GM13976 (cell line): Measurements from ENCODE around the gene KLK4.

ENCODE experiments used
- DNase-seq: peaks from one replicate; pipeline ENCODE4 v3.0.0; 2012; ENCODE audit warnings: low spot score
- in situ Hi-C: fragments of 300-500 bp; cut with MboI; formaldehyde crosslinking; loops from one replicate; pipeline ENCODE4 v1.12.0; 2022; ENCODE audit warnings: low sequenced_read_pairs, mixed read lengths, inconsistent platforms; ENCODE audit not compliant: unreplicated experiment
- TF ChIP-seq, protein P1 (sequence below): IDR thresholded peaks from 2 replicates; pipeline ENCODE4 v1.5.1; 2012; ENCODE audit warnings: borderline replicate concordance, mild to moderate bottlenecking; ENCODE audit not compliant: insufficient read depth; ENCODE audit errors: extremely low read depth, missing control alignments, control extremely low read depth

KLK4 gene

DNA sequence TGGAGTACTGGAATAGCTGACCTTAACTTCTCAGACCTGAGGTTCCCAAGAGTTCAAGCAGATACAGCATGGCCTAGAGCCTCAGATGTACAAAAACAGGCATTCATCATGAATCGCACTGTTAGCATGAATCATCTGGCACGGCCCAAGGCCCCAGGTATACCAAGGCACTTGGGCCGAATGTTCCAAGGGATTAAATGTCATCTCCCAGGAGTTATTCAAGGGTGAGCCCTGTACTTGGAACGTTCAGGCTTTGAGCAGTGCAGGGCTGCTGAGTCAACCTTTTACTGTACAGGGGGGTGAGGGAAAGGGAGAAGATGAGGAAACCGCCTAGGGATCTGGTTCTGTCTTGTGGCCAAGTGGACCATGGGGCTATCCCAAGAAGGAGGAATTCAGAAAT is 50.2 kb downstream of the KLK4 start:
- in situ Hi-C loops, result no loop called here
- TF ChIP-seq, protein P1, sequence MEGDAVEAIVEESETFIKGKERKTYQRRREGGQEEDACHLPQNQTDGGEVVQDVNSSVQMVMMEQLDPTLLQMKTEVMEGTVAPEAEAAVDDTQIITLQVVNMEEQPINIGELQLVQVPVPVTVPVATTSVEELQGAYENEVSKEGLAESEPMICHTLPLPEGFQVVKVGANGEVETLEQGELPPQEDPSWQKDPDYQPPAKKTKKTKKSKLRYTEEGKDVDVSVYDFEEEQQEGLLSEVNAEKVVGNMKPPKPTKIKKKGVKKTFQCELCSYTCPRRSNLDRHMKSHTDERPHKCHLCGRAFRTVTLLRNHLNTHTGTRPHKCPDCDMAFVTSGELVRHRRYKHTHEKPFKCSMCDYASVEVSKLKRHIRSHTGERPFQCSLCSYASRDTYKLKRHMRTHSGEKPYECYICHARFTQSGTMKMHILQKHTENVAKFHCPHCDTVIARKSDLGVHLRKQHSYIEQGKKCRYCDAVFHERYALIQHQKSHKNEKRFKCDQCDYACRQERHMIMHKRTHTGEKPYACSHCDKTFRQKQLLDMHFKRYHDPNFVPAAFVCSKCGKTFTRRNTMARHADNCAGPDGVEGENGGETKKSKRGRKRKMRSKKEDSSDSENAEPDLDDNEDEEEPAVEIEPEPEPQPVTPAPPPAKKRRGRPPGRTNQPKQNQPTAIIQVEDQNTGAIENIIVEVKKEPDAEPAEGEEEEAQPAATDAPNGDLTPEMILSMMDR, result no peak
- no peak for DNase-seq

DNA sequence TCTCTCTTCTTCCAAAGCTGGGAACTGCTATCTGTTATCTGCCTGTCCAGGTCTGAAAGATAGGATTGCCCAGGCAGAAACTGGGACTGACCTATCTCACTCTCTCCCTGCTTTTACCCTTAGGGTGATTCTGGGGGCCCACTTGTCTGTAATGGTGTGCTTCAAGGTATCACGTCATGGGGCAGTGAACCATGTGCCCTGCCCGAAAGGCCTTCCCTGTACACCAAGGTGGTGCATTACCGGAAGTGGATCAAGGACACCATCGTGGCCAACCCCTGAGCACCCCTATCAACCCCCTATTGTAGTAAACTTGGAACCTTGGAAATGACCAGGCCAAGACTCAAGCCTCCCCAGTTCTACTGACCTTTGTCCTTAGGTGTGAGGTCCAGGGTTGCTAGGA is 51.3 kb downstream of the KLK4 start:
- in situ Hi-C loops, result no loop called here
- DNase-seq, result no peak
- TF ChIP-seq, protein P1, result no peak

DNA sequence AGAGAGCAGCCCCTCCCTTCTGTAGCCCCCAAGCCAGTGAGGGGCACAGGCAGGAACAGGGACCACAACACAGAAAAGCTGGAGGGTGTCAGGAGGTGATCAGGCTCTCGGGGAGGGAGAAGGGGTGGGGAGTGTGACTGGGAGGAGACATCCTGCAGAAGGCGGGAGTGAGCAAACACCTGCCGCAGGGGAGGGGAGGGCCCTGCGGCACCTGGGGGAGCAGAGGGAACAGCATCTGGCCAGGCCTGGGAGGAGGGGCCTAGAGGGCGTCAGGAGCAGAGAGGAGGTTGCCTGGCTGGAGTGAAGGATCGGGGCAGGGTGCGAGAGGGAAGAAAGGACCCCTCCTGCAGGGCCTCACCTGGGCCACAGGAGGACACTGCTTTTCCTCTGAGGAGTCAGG is 52.3 kb downstream of the KLK4 start:
- no peak for DNase-seq
- TF ChIP-seq, protein P1, result no peak
- in situ Hi-C loops, result no loop called here

DNA sequence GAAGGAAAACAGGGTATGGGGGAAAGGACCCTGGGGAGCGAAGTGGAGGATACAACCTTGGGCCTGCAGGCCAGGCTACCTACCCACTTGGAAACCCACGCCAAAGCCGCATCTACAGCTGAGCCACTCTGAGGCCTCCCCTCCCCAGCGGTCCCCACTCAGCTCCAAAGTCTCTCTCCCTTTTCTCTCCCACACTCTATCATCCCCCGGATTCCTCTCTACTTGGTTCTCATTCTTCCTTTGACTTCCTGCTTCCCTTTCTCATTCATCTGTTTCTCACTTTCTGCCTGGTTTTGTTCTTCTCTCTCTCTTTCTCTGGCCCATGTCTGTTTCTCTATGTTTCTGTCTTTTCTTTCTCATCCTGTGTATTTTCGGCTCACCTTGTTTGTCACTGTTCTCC is 53.8 kb downstream of the KLK4 start:
- no peak for DNase-seq
- in situ Hi-C loops, result no loop called here
- TF ChIP-seq, protein P1, result no peak
